Measurements from ENCODE around the gene CREG1.

CREG1 gene

GRCh38 chr1:167542109-167543032 lies 11.2 kb downstream of the CREG1 start:
- H3K36me3 ChIP-seq (ENCODE audit: control insufficient read depth in 2 of 2, insufficient read depth in 1 of 2, low read length in 2 of 2), result peaks cover 4 to 45% of the 10 kb centered on the region in 2 experiments; a peak in 2 of 3 replicates
- no peak overlapping the region for H3K27ac ChIP-seq (ENCODE audit: extremely low read depth, low read depth, low read length)
- no peaks in the 10 kb centered on the region for H3K4me1 ChIP-seq (ENCODE audit: control insufficient read depth, insufficient read depth, low read length)
- TF ChIP-seq, protein P1, sequence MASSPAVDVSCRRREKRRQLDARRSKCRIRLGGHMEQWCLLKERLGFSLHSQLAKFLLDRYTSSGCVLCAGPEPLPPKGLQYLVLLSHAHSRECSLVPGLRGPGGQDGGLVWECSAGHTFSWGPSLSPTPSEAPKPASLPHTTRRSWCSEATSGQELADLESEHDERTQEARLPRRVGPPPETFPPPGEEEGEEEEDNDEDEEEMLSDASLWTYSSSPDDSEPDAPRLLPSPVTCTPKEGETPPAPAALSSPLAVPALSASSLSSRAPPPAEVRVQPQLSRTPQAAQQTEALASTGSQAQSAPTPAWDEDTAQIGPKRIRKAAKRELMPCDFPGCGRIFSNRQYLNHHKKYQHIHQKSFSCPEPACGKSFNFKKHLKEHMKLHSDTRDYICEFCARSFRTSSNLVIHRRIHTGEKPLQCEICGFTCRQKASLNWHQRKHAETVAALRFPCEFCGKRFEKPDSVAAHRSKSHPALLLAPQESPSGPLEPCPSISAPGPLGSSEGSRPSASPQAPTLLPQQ (tag by site-specific recombination; IDR thresholded peaks at IDR 0.05), result 0 out of 2 replicates have a peak, but pooled peaks have one; percentile 26
- TF ChIP-seq, protein P2, sequence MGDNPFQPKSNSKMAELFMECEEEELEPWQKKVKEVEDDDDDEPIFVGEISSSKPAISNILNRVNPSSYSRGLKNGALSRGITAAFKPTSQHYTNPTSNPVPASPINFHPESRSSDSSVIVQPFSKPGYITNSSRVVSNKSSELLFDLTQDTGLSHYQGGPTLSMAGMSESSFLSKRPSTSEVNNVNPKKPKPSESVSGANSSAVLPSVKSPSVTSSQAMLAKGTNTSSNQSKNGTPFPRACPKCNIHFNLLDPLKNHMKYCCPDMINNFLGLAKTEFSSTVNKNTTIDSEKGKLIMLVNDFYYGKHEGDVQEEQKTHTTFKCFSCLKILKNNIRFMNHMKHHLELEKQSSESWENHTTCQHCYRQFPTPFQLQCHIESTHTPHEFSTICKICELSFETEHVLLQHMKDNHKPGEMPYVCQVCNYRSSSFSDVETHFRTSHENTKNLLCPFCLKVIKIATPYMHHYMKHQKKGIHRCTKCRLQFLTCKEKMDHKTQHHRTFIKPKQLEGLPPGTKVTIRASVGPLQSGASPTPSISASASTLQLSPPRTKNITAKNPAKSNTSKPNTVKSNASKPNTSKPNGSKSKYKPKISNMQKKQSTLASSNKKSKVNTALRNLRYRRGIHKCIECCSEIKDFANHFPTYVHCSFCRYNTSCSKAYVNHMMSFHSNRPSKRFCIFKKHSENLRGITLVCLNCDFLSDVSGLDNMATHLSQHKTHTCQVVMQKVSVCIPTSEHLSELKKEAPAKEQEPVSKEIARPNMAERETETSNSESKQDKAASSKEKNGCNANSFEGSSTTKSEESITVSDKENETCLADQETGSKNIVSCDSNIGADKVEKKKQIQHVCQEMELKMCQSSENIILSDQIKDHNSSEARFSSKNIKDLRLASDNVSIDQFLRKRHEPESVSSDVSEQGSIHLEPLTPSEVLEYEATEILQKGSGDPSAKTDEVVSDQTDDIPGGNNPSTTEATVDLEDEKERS (tag by site-specific recombination; IDR thresholded peaks at IDR 0.05), result no peak
- no peak for TF ChIP-seq ZNF747 (tag by site-specific recombination; IDR thresholded peaks at IDR 0.05)
- POLR2A ChIA-PET, result interaction anchor here (0.6 kb wide), 1 partner anchor 18 kb away, joined by 3 read pairs; no protein-coding TSS in a partner anchor
- CTCF ChIA-PET, result interaction anchor here (0.6 to 3.1 kb wide), 9 partner anchors 9 to 632 kb away, joined by 3 to 39 read pairs (median 10); partner anchors contain the start of gene CREG1
- H3K9me3 ChIP-seq (ENCODE audit: control insufficient read depth, insufficient read depth, low read depth, low read length), result no peaks in the 10 kb centered on the region
- H3K4me3 ChIP-seq (ENCODE audit: low read depth, low read length), result no peak overlapping the region

GRCh38 chr1:167541610-167542009 lies 12.0 kb downstream of the CREG1 start:
- no peak for TF ChIP-seq ZNF311 (tag by site-specific recombination; IDR thresholded peaks at IDR 0.05; ENCODE audit: borderline replicate concordance)
- TF ChIP-seq ZNF335 (tag by site-specific recombination; conservative IDR thresholded peaks at IDR 0.05), result peak; percentile 55
- TF ChIP-seq ZFP3 (tag by site-specific recombination; IDR thresholded peaks at IDR 0.05; ENCODE audit: low read depth), result no peak
- TF ChIP-seq ZNF529 (tag by site-specific recombination; IDR thresholded peaks at IDR 0.05; ENCODE audit: insufficient replicate concordance), result no peak
- peak; percentile 68 for TF ChIP-seq BCL6B (tag by site-specific recombination; IDR thresholded peaks at IDR 0.05)
- TF ChIP-seq ZNF544 (tag by site-specific recombination; IDR thresholded peaks at IDR 0.05), result no peak
- no peak for TF ChIP-seq ZNF157 (tag by site-specific recombination; IDR thresholded peaks at IDR 0.05)
- peak; percentile 18; the same call in 1 of the 2 replicates for TF ChIP-seq OSR2 (tag by site-specific recombination; IDR thresholded peaks at IDR 0.05)
- no peak for TF ChIP-seq ZNF350 (tag by site-specific recombination; IDR thresholded peaks at IDR 0.05)
- TF ChIP-seq, protein P3, sequence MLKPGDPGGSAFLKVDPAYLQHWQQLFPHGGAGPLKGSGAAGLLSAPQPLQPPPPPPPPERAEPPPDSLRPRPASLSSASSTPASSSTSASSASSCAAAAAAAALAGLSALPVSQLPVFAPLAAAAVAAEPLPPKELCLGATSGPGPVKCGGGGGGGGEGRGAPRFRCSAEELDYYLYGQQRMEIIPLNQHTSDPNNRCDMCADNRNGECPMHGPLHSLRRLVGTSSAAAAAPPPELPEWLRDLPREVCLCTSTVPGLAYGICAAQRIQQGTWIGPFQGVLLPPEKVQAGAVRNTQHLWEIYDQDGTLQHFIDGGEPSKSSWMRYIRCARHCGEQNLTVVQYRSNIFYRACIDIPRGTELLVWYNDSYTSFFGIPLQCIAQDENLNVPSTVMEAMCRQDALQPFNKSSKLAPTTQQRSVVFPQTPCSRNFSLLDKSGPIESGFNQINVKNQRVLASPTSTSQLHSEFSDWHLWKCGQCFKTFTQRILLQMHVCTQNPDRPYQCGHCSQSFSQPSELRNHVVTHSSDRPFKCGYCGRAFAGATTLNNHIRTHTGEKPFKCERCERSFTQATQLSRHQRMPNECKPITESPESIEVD (tag by site-specific recombination; IDR thresholded peaks at IDR 0.05), result peak; percentile 62
- peaks cover 4 to 37% of the 10 kb centered on the region in 2 experiments; a peak in 2 of 3 replicates for H3K36me3 ChIP-seq (ENCODE audit: control insufficient read depth in 2 of 2, insufficient read depth in 1 of 2, low read length in 2 of 2)
- ChIA-PET POLR2A (no interaction called here), CTCF (interaction anchor here (0.6 to 3.1 kb wide), 16 partner anchors 9 to 631 kb away, joined by 3 to 39 read pairs (median 5); partner anchors contain the start of gene CREG1)
- H3K9me3 ChIP-seq (ENCODE audit: control insufficient read depth, insufficient read depth, low read depth, low read length), result no peaks in the 10 kb centered on the region
- H3K4me3 ChIP-seq (ENCODE audit: low read depth, low read length), result no peak overlapping the region
- no peaks in the 10 kb centered on the region for H3K4me1 ChIP-seq (ENCODE audit: control insufficient read depth, insufficient read depth, low read length)
- H3K27ac ChIP-seq (ENCODE audit: extremely low read depth, low read depth, low read length), result no peak overlapping the region
